Right atrium auricular region (tissue), 2 donors: ENCODE data around the gene COLEC11. TPM values are rescaled to one million over a fixed set of nuclear protein-coding genes. Genes with fewer than 3 reads are reported as not detected.
"Not testable (repeated sequence)": the region's sequence is repeated elsewhere in the genome, so short reads cannot be mapped to it uniquely, and the experiment has no call there.

Experiments
- DNase-seq: peaks from one replicate; pipeline ENCODE4 v3.0.0-alpha.2; 2019; ENCODE audit warnings: low spot score
- H3K27ac ChIP-seq, 2 donors: fragments of 200-600 bp; sonication (generic); 1 replicate in 1 of 2; 2 replicates in 1 of 2; pipeline ENCODE4 v1.5.1; 2016 to 2019
- H3K27me3 ChIP-seq, 2 donors: fragments of 200-600 bp; sonication (generic); one replicate each; pipeline versions ENCODE4 v1.5.1 to v1.6.0; 2017 to 2019
- H3K36me3 ChIP-seq: fragments of 200-600 bp; sonication (generic); one replicate; pipeline ENCODE4 v1.5.1; 2016
- H3K4me1 ChIP-seq, 2 donors: fragments of 200-600 bp; sonication (generic); one replicate each; pipeline versions ENCODE4 v1.5.1 to v1.6.0; 2017 to 2019
- H3K4me3 ChIP-seq, 2 donors: fragments of 200-600 bp; sonication (generic); 1 replicate in 1 of 2; 2 replicates in 1 of 2; pipeline ENCODE4 v1.5.1; 2017 to 2019; ENCODE audit warnings: mild to moderate bottlenecking in 1 of 2, moderate library complexity in 1 of 2
- H3K9me3 ChIP-seq, 2 donors: fragments of 200-600 bp; sonication (generic); one replicate each; pipeline ENCODE4 v1.5.1; 2019
- CTCF ChIP-seq, 2 donors: fragments of 200-600 bp; sonication (generic); IDR thresholded peaks; one replicate each; pipeline ENCODE4 v1.5.1; 2019; ENCODE audit warnings: antibody characterized with exemption in 2 of 2
- total RNA-seq, 2 donors: library from RNA; depleted of rRNA; stranded (reverse); fragments of >200 nt; gene quantifications; one replicate each; pipeline ENCODE4 v1.1.0, GENCODE V29; 2016

Gene COLEC11
- total RNA-seq, 2 donors from 2014 or later = 27.8 to 56.6 TPM

GRCh38 chr2:3572620-3573019 is 22.3 kb upstream of the COLEC11 start:
- Histone ChIP-seq H3K36me3 (peaks cover 18% of the 10 kb centered on the region), H3K27ac (no peak overlapping the region), H3K4me3 (no peak overlapping the region), H3K27me3 (no peaks in the 10 kb centered on the region), H3K4me1 (peaks cover 0 to 28% of the 10 kb centered on the region in 2 donors), H3K9me3 (no peaks in the 10 kb centered on the region)
- no peak for DNase-seq
- TF ChIP-seq CTCF (IDR thresholded peaks at IDR 0.05) = no peak

- H3K4me3 ChIP-seq = no peak overlapping the region
- no peaks in the 10 kb centered on the region for H3K27me3 ChIP-seq
- no peak for TF ChIP-seq CTCF (IDR thresholded peaks at IDR 0.05)
- H3K36me3 ChIP-seq = peaks cover 34% of the 10 kb centered on the region
- H3K4me1 ChIP-seq = peaks cover 0 to 44% of the 10 kb centered on the region in 2 donors
- H3K9me3 ChIP-seq = no peaks in the 10 kb centered on the region
- DNase-seq = no peak
- H3K27ac ChIP-seq = no peak overlapping the region
Observed at GRCh38 chr2:3574155-3574554, 20.8 kb upstream of the COLEC11 start.

- peak overlapping the region; percentile 90 to 96 for H3K27ac ChIP-seq
- no peak for DNase-seq
Observed at GRCh38 chr2:3575534-3576262, 19.2 kb upstream of the COLEC11 start.

GRCh38 chr2:3576263-3576630 is 18.7 kb upstream of the COLEC11 start:
- Histone ChIP-seq H3K4me3 (peak overlapping the region; percentile 88 to 91), H3K27ac (peak overlapping the region; percentile 90 to 96), H3K4me1 (peaks cover 0 to 48% of the 10 kb centered on the region in 2 donors), H3K36me3 (peaks cover 53% of the 10 kb centered on the region)
- DNase-seq, H3K27me3 ChIP-seq, H3K9me3 ChIP-seq: not testable (repeated sequence)

More at GRCh38 chr2:3575534-3576262, 19.2 kb upstream of the COLEC11 start:
- H3K4me1 ChIP-seq = peaks cover 0 to 48% of the 10 kb centered on the region in 2 donors
- no peak for TF ChIP-seq CTCF (IDR thresholded peaks at IDR 0.05)
- peak overlapping the region; percentile 88 to 91 for H3K4me3 ChIP-seq
- H3K27me3 ChIP-seq = no peaks in the 10 kb centered on the region
- no peaks in the 10 kb centered on the region for H3K9me3 ChIP-seq
- peaks cover 49% of the 10 kb centered on the region for H3K36me3 ChIP-seq

GRCh38 chr2:3578987-3579386 is 15.9 kb upstream of the COLEC11 start:
- Histone ChIP-seq H3K27ac (peak overlapping the region in 1 of 2 donors; percentile 14), H3K27me3 (no peaks in the 10 kb centered on the region), H3K9me3 (no peaks in the 10 kb centered on the region), H3K36me3 (peaks cover 72% of the 10 kb centered on the region), H3K4me3 (no peak overlapping the region), H3K4me1 (peaks cover 0 to 48% of the 10 kb centered on the region in 2 donors)
- no peak for TF ChIP-seq CTCF (IDR thresholded peaks at IDR 0.05)
- no peak for DNase-seq

GRCh38 chr2:3580449-3580848 is 14.5 kb upstream of the COLEC11 start:
- Histone ChIP-seq H3K27me3 (no peaks in the 10 kb centered on the region), H3K4me3 (no peak overlapping the region), H3K27ac (no peak overlapping the region), H3K9me3 (no peaks in the 10 kb centered on the region), H3K4me1 (peaks cover 0 to 47% of the 10 kb centered on the region in 2 donors), H3K36me3 (peaks cover 72% of the 10 kb centered on the region)
- no peak for TF ChIP-seq CTCF (IDR thresholded peaks at IDR 0.05)
- DNase-seq = no peak
